PC-3 (cell line): Measurements from ENCODE around the gene NR2C1. TPM values are rescaled to one million over a fixed set of nuclear protein-coding genes. Genes with fewer than 3 reads are reported as not detected.

Experiments
- ATAC-seq: fragments of 200-7000 bp; cut with Tn5 transposase; 2 replicates; pipeline ENCODE4 v1.9.1; 2020; ENCODE audit warnings: mild to moderate bottlenecking, moderate library complexity
- BruUV-seq: library from RNA; stranded (reverse); fragments of 400-500 nt; replicated peaks from 2 replicates; lab custom pipeline; 2021; lab: Mats Ljungman, UMichigan
- CTCF ChIA-PET: fragments of 300-600 bp; sonication (Branson Sonifier 250); formaldehyde crosslinking; loops from one replicate; lab custom pipeline; 2022; ENCODE audit warnings: antibody characterized with exemption; lab: Charles Lee
- POLR2A ChIA-PET: fragments of 300-600 bp; sonication (Branson Sonifier 250); formaldehyde crosslinking; loops from one replicate; lab custom pipeline; 2022; ENCODE audit warnings: antibody characterized with exemption; ENCODE audit not compliant: unreplicated experiment; lab: Charles Lee
- DNase-seq: peaks from one replicate; pipeline ENCODE4 v3.0.0-alpha.2; 2015
- H2AFZ ChIP-seq: fragments of 300-600 bp; sonication (generic); 2 replicates; pipeline ENCODE4 v1.6.0; 2016; ENCODE audit warnings: antibody characterized with exemption, low read length
- H3F3A ChIP-seq: fragments of 300-600 bp; sonication (generic); one replicate; pipeline ENCODE4 v1.6.0; 2017; ENCODE audit warnings: antibody characterized with exemption, low read length, control low read depth, mild to moderate bottlenecking; ENCODE audit not compliant: unreplicated experiment
- H3K27ac ChIP-seq: fragments of 300-600 bp; sonication (generic); 2 replicates; pipeline ENCODE4 v1.5.1; 2016; ENCODE audit warnings: mild to moderate bottlenecking, low read length
- H3K27me3 ChIP-seq: fragments of 300-600 bp; sonication (generic); 2 replicates; pipeline ENCODE4 v1.6.1; 2016; ENCODE audit warnings: low read length, mixed read lengths
- H3K36me3 ChIP-seq: fragments of 300-600 bp; sonication (generic); 2 replicates; pipeline ENCODE4 v1.6.1; 2016; ENCODE audit warnings: low read depth, mixed run types, low read length, mixed read lengths
- H3K4me1 ChIP-seq: fragments of 300-600 bp; sonication (generic); 2 replicates; pipeline ENCODE4 v1.5.1; 2016; ENCODE audit warnings: low read length; ENCODE audit not compliant: insufficient read depth
- H3K4me2 ChIP-seq: fragments of 300-600 bp; sonication (generic); 2 replicates; pipeline ENCODE4 v1.6.0; 2016; ENCODE audit warnings: low read length
- H3K4me3 ChIP-seq: fragments of 300-600 bp; sonication (generic); 2 replicates; pipeline ENCODE4 v1.5.1; 2016; ENCODE audit warnings: mild to moderate bottlenecking, low read length, mixed read lengths
- H3K79me2 ChIP-seq: fragments of 300-600 bp; sonication (generic); 2 replicates; pipeline ENCODE4 v1.6.1; 2017; ENCODE audit warnings: low read length, mixed read lengths
- H3K9ac ChIP-seq: fragments of 300-600 bp; sonication (generic); 2 replicates; pipeline ENCODE4 v1.6.0; 2016; ENCODE audit warnings: mild to moderate bottlenecking, low read length
- H3K9me2 ChIP-seq: fragments of 300-600 bp; sonication (generic); replicated peaks from 2 replicates; pipeline ENCODE4 v1.6.1; 2016; ENCODE audit warnings: mixed run types, low read length, mixed read lengths
- H3K9me3 ChIP-seq: fragments of 300-600 bp; sonication (generic); 2 replicates; pipeline ENCODE4 v1.6.1; 2016; ENCODE audit warnings: low read length, mixed read lengths
- H4K20me1 ChIP-seq: fragments of 300-600 bp; sonication (generic); 2 replicates; pipeline ENCODE4 v1.6.1; 2016; ENCODE audit warnings: low read length, mixed read lengths
- EZH2 ChIP-seq: fragments of 300-600 bp; sonication (generic); IDR thresholded peaks from one replicate; pipeline ENCODE4 v1.6.1; 2017; ENCODE audit warnings: antibody characterized with exemption, mild to moderate bottlenecking, low read length; ENCODE audit not compliant: unreplicated experiment
- EZH2phosphoT487 ChIP-seq: fragments of 300-600 bp; sonication (generic); IDR thresholded peaks from 2 replicates; pipeline ENCODE4 v1.6.1; 2018; ENCODE audit warnings: mild to moderate bottlenecking, antibody characterized with exemption, low read length, borderline replicate concordance
- intact Hi-C: fragments of 100-400 bp; cut with micrococcal nuclease; formaldehyde crosslinking; loops from 2 replicates; pipeline ENCODE4 v1.9.0; 2023
- total RNA-seq: library from RNA; depleted of rRNA; stranded (reverse); fragments of >200 nt; gene quantifications from 2 replicates; pipeline ENCODE4 v1.2.3, GENCODE V29; 2014
- TF ChIP-seq, protein P1 (sequence below): fragments of 300-600 bp; sonication (generic); conservative IDR thresholded peaks from 2 replicates; pipeline ENCODE4 v1.5.1; 2017; ENCODE audit warnings: antibody characterized with exemption, low read depth, mild to moderate bottlenecking, low read length

Gene NR2C1
- total RNA-seq, 1 experiment from 2014 or later, result 43.7 TPM

GRCh38 chr12:95114766-95115405 lies 41.5 kb upstream of the NR2C1 start:
- Histone ChIP-seq H3K27ac (peak overlapping the region; percentile 78; the same call in 1 of the 2 replicates), H3K79me2 (peaks cover 15% of the 10 kb centered on the region; the same call in 1 of the 2 replicates), H3K4me2 (no peak overlapping the region), H3K4me1 (peaks cover 49% of the 10 kb centered on the region), H3F3A (peaks cover 8% of the 10 kb centered on the region), H2AFZ (no peak overlapping the region), H3K9ac (no peak overlapping the region), H3K9me3 (no peaks in the 10 kb centered on the region), H3K4me3 (no peak overlapping the region), H4K20me1 (no peaks in the 10 kb centered on the region), H3K36me3 (peaks cover 9% of the 10 kb centered on the region; the same call in 1 of the 2 replicates), H3K9me2 (no peaks in the 10 kb centered on the region), H3K27me3 (no peaks in the 10 kb centered on the region)
- no peak for ATAC-seq
- POLR2A ChIA-PET, result no interaction called here
- no TSS peak for BruUV-seq
- intact Hi-C loops, result loop anchor here (5.0 kb wide), 1 partner anchor 43 kb away; the partner anchor contains the start of gene NR2C1
- no peak for TF ChIP-seq EZH2
- TF ChIP-seq EZH2phosphoT487, result no peak
- TF ChIP-seq, protein P1, sequence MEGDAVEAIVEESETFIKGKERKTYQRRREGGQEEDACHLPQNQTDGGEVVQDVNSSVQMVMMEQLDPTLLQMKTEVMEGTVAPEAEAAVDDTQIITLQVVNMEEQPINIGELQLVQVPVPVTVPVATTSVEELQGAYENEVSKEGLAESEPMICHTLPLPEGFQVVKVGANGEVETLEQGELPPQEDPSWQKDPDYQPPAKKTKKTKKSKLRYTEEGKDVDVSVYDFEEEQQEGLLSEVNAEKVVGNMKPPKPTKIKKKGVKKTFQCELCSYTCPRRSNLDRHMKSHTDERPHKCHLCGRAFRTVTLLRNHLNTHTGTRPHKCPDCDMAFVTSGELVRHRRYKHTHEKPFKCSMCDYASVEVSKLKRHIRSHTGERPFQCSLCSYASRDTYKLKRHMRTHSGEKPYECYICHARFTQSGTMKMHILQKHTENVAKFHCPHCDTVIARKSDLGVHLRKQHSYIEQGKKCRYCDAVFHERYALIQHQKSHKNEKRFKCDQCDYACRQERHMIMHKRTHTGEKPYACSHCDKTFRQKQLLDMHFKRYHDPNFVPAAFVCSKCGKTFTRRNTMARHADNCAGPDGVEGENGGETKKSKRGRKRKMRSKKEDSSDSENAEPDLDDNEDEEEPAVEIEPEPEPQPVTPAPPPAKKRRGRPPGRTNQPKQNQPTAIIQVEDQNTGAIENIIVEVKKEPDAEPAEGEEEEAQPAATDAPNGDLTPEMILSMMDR, result no peak
- CTCF ChIA-PET, result no interaction called here
- peak; percentile 49 for DNase-seq

GRCh38 chr12:95107362-95107761 lies 33.9 kb upstream of the NR2C1 start:
- Histone ChIP-seq H3K4me1 (peaks cover 22% of the 10 kb centered on the region), H3K79me2 (no peaks in the 10 kb centered on the region), H3F3A (peaks cover 5% of the 10 kb centered on the region), H4K20me1 (no peaks in the 10 kb centered on the region), H3K27ac (no peak overlapping the region), H3K9me3 (no peaks in the 10 kb centered on the region), H3K4me2 (no peak overlapping the region), H3K4me3 (no peak overlapping the region), H3K36me3 (peaks cover 15% of the 10 kb centered on the region; the same call in 1 of the 2 replicates), H2AFZ (no peak overlapping the region), H3K9ac (no peak overlapping the region), H3K9me2 (no peaks in the 10 kb centered on the region), H3K27me3 (no peaks in the 10 kb centered on the region)
- intact Hi-C loops, result loop anchor here (10.0 kb wide), 1 partner anchor 377 kb away; no protein-coding TSS in a partner anchor
- CTCF ChIA-PET, result no interaction called here
- DNase-seq (no peak), ATAC-seq (no peak)
- POLR2A ChIA-PET, result no interaction called here
- TF ChIP-seq EZH2 (no peak), EZH2phosphoT487 (no peak)
- TF ChIP-seq, protein P1, result no peak
- BruUV-seq, result no TSS peak

DNA sequence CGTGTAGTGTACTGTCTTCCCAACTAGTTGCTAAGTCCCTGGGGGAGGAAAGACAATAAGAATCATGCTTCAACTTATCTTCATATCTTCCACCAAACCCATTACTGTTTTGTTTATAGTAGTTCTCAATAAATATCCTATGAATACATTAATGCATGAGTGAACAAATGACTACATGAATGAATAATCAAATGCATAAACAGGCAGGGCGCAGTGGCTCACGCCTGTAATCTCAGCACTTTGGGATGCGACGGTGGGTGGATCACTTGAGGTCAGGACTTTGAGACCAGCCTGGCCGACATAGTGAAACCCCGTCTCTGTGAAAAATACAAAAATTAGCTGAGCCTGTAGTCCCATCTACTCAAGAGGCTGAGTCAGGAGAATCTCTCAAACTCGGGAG lies 32.1 kb upstream of the NR2C1 start:
- intact Hi-C loops, result loop anchor here (10.0 kb wide), 1 partner anchor 379 kb away; no protein-coding TSS in a partner anchor
- Histone ChIP-seq H3K27ac (no peak overlapping the region), H2AFZ (no peak overlapping the region), H3K4me2 (no peak overlapping the region), H3F3A (peaks cover 7% of the 10 kb centered on the region), H3K4me1 (peaks cover 28% of the 10 kb centered on the region), H3K36me3 (peaks cover 14% of the 10 kb centered on the region), H3K9me3 (no peaks in the 10 kb centered on the region), H3K79me2 (no peaks in the 10 kb centered on the region), H3K27me3 (no peaks in the 10 kb centered on the region), H3K4me3 (no peak overlapping the region), H4K20me1 (no peaks in the 10 kb centered on the region), H3K9ac (no peak overlapping the region), H3K9me2 (no peaks in the 10 kb centered on the region)
- CTCF ChIA-PET, result interaction anchor here (0.6 kb wide), 1 partner anchor 213 kb away, joined by 3 read pairs; no protein-coding TSS in a partner anchor
- no peak for DNase-seq
- POLR2A ChIA-PET, result no interaction called here
- BruUV-seq, result no TSS peak
- TF ChIP-seq, protein P1, result no peak
- TF ChIP-seq EZH2 (no peak), EZH2phosphoT487 (no peak)
- ATAC-seq, result no peak
